NCI-H1092 (cell line): ENCODE data around the gene RPS6KA1.
"Not testable (repeated sequence)": the region's sequence is repeated elsewhere in the genome, so short reads cannot be mapped to it uniquely, and the experiment has no call there.

Experiments
- DNase-seq: peaks from one replicate; lab custom pipeline; 2025; lab: John Stamatoyannopoulos, UW

Gene RPS6KA1

DNA sequence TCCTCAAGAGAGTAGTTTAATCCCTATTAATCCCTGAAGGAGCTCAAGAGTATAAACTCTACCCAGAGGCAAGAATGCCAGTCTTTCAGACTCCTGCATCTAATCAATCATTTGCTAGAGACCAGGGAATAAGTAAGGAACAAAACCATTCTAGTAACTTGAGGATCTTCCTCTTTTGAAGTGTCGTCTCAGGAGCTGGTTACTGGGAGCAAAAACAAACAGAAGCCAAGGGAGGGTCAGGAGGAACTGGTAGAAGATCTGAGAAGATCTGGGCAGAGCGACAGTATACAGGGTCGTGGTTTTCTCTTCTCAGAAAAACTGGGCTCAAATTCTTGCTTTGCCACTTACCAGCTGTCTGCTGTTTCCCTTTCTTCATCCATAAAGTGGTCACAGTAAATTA lies 69.3 kb downstream of the RPS6KA1 start:
- DNase-seq: no peak

GRCh38 chr1:26602378-26602959 lies 72.9 kb downstream of the RPS6KA1 start:
- peak; percentile 56 for DNase-seq

GRCh38 chr1:26603856-26604255 lies 74.3 kb downstream of the RPS6KA1 start:
- DNase-seq: no peak

DNA sequence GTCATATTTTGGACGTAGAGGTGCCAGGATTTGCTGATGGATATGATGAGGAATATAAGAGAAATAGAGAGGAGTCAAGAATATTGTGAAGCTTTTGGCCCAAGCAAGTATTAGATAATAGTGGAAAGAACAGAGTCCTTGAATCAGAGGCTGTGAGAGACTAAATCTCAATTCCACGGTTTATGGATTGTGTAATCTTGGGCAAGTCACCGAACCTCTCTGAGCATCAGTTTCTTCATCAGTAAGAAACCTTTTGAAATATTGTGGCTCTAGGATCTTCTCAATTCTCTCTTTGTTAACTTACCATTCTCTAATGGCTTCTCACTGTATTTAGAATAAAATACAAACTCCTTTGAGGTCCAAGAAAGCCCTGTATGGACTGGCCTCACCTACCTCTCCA lies 77.6 kb downstream of the RPS6KA1 start:
- no peak for DNase-seq

DNA sequence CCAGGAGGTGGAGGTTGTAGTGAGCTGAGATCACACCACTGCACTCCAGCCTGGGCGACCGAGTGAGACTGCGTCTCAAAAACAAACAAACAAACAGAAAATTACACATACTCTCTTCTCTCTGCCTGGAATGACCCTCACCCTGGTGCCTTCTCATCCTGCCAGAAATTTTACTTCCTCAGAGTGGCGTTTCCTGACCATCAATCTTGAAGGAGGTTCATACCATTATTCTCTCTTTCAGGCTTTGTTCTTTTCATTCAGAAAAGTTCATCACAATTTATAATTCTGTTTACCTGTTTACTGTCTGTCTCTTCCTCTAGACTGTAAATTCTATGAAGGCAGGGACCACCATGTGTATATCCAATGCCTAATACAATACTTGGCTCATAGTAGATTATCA lies 79.3 kb downstream of the RPS6KA1 start:
- DNase-seq: no peak

DNA sequence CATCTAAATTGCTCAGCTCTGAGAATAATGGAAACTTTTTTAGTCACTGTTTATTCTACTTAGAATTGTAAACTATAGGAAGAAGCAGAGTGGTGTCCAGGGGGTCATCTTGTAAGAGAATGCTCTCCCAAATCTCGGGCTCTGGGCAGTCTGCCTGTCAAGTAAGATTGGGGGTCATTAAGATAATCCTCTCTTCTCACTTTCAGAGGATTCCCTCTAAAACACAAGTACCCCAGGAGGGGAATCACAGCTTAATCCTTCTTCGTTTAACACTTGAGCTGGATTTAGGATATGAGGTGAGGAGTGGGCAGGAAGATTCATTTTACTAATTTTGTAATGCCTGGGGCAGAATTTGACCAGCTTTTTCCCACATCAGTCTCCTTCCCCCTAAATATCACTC lies 81.2 kb downstream of the RPS6KA1 start:
- DNase-seq: no peak

- DNase-seq: not testable (repeated sequence)
Measured at GRCh38 chr1:26612627-26613026, 83.1 kb downstream of the RPS6KA1 start.

DNA sequence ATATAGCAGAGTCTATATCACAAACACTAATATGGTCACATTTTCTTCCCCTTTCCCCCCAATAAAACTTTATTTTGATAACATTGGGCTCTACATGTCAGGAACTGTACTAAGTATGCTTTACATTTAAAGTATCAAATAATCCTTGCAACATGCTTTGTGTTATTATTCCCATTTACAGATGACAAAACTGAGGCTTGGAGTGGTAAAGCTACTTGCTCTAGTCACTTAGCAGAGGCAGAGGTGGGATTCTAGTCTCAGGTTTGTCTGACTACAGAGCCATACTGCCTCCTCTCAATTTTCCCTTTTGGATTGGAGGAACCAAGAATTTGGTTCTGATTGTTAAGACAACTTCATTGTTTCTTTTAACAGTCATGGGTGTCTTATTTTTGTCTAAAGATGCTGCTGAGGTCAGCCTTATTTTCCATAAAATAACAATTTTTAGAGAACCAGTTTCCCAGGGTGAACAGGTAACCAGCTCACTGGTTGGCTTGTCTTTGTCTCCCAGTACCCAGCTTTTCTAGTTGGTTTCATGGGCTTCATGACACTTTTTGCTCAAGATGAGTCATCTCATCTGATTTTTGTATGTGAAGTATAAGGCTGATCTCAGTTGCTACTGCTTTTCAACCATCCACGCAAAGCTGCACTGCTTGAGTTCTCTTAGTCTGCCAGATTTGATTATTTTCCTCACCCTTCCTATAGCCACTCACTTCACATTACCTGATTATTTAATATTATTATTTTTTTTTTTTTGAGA lies 85.3 kb downstream of the RPS6KA1 start:
- no peak for DNase-seq

DNA sequence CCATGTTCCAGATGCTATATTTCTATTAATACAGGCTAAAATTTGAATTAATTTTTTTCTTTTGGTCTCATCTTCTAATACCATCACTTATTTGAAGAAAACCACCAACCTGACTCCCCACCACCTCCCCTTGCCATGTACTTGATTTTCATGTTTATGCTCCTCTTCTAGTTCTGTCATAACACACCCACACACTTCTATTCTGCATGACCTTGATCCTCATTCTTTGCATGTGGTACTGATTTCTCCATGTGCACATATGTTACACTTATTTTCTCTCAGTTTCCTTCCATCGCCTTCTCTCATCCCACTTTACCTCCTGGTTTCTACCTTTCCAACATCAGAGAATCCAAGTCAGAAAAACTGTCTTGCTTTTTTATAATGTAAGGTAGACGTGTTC lies 87.3 kb downstream of the RPS6KA1 start:
- no peak for DNase-seq

DNA sequence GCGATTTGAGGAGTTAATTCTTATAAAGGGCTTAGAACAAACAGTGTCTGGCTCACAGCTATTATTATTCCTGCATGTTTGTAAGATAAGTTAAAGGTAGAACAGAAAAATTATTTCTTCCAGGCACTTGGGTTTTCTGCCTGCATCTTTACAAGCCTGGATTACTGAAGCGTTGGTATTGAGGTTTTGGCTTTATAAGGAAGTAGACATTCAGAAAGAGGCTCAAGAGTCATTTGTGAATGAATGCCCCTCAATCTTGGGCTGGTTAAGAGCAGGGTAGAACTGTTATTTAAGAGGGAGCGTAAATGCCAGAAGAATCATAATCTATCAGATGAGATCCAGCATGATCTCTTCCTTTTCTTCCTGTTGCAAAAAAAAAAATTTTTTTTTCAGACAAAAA lies 89.0 kb downstream of the RPS6KA1 start:
- DNase-seq: no peak
